ENCODE results near the gene GMIP. TPM values are rescaled to one million over a fixed set of nuclear protein-coding genes. Genes with fewer than 3 reads are reported as not detected.
A peak's percentile ranks its signal among the peaks of the same experiment; 100 is the strongest.

GMIP gene
- total and polyA plus RNA-seq, 11 donors: 1.1 to 21.7 (median 2.5) TPM

- DNase-seq (no peak), ATAC-seq (no peak)
- TF ChIP-seq, protein P1, sequence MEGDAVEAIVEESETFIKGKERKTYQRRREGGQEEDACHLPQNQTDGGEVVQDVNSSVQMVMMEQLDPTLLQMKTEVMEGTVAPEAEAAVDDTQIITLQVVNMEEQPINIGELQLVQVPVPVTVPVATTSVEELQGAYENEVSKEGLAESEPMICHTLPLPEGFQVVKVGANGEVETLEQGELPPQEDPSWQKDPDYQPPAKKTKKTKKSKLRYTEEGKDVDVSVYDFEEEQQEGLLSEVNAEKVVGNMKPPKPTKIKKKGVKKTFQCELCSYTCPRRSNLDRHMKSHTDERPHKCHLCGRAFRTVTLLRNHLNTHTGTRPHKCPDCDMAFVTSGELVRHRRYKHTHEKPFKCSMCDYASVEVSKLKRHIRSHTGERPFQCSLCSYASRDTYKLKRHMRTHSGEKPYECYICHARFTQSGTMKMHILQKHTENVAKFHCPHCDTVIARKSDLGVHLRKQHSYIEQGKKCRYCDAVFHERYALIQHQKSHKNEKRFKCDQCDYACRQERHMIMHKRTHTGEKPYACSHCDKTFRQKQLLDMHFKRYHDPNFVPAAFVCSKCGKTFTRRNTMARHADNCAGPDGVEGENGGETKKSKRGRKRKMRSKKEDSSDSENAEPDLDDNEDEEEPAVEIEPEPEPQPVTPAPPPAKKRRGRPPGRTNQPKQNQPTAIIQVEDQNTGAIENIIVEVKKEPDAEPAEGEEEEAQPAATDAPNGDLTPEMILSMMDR (IDR thresholded peaks at IDR 0.05): no peak
- TF ChIP-seq POLR2A (IDR thresholded peaks at IDR 0.05): no peak
- no peaks in the 10 kb centered on the region for H3K36me3 ChIP-seq
- H3K27ac ChIP-seq: no peak overlapping the region
- intact Hi-C loops (cut with DNase I): no loop called here
- no peak overlapping the region for H3K4me3 ChIP-seq
- no peaks in the 10 kb centered on the region for H3K9me3 ChIP-seq
- H3K4me1 ChIP-seq: peaks cover 0 to 38% (median 0%) of the 10 kb centered on the region in 12 donors
- WGBS, 4 donors: 95 to 99% (median 97%) methylated on average over 4 of the region's 4 CpGs
- no peaks in the 10 kb centered on the region for H3K27me3 ChIP-seq
These were observed 49.1 kb downstream of the GMIP start for GRCh38 chr19:19594381-19594780.

- no peak for DNase-seq
- ATAC-seq: no peak
- Histone ChIP-seq H3K27me3 (no peaks in the 10 kb centered on the region), H3K4me1 (peaks cover 0 to 37% (median 0%) of the 10 kb centered on the region in 12 donors), H3K9me3 (no peaks in the 10 kb centered on the region), H3K4me3 (no peak overlapping the region), H3K36me3 (no peaks in the 10 kb centered on the region), H3K27ac (no peak overlapping the region)
- TF ChIP-seq POLR2A (IDR thresholded peaks at IDR 0.05): no peak
- TF ChIP-seq, protein P1 (IDR thresholded peaks at IDR 0.05): no peak
- intact Hi-C loops (cut with DNase I): no loop called here
- 88 to 94% (median 92%) methylated on average over 10 of the region's 10 CpGs for WGBS, 4 donors
These were observed 50.8 kb downstream of the GMIP start for GRCh38 chr19:19592690-19593089.

GRCh38 chr19:19591133-19591825 is 52.2 kb downstream of the GMIP start:
- Histone ChIP-seq H3K4me3 (no peak overlapping the region), H3K4me1 (peaks cover 0 to 30% (median 0%) of the 10 kb centered on the region in 12 donors), H3K36me3 (no peaks in the 10 kb centered on the region), H3K27ac (peak overlapping the region in 1 of 12 donors; percentile 85), H3K27me3 (no peaks in the 10 kb centered on the region), H3K9me3 (no peaks in the 10 kb centered on the region)
- TF ChIP-seq, protein P1 (IDR thresholded peaks at IDR 0.05): no peak
- WGBS, 4 donors: 53 to 67% (median 54%) methylated on average over 13 of the region's 13 CpGs
- peak in 3 of 4 donors; percentile 45 to 59 (median 48) for ATAC-seq
- intact Hi-C loops (cut with DNase I): no loop called here
- no peak for DNase-seq

DNA sequence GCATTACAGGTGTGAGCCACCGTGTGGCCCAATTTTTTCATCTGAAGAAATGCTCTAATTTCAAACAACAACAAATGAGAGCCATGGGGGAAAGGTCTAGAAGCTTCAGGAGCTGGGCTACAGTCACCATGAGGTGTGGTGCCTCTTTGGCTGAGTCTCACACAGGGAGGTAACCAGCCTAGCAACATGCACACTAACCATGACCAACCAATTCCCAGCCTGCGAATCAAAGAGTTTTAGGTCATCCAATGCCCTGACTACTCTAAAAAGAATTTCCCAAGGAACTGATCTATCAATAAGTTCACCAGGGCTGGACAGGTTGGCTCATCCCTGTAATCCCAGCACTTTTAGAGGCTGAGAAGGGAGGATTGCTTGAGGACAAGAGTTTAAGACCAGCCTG is 54.9 kb downstream of the GMIP start:
- Histone ChIP-seq H3K9me3 (no peaks in the 10 kb centered on the region), H3K27me3 (no peaks in the 10 kb centered on the region), H3K36me3 (no peaks in the 10 kb centered on the region), H3K4me1 (peaks cover 0 to 18% (median 0%) of the 10 kb centered on the region in 12 donors), H3K27ac (no peak overlapping the region), H3K4me3 (no peak overlapping the region)
- ATAC-seq: no peak
- no peak for DNase-seq
- TF ChIP-seq, protein P1 (IDR thresholded peaks at IDR 0.05): no peak
- no peak for TF ChIP-seq POLR2A (IDR thresholded peaks at IDR 0.05)
- 79 to 94% (median 88%) methylated on average over 2 of the region's 2 CpGs for WGBS, 4 donors
- intact Hi-C loops (cut with DNase I): no loop called here

Measured in heart left ventricle (tissue), 16 donors.